Omental fat pad (tissue), 4 donors: Measurements from ENCODE around the gene CYP2B6. TPM values are rescaled to one million over a fixed set of nuclear protein-coding genes. Genes with fewer than 3 reads are reported as not detected.
"Not testable (repeated sequence)": the region's sequence is repeated elsewhere in the genome, so short reads cannot be mapped to it uniquely, and the experiment has no call there.

ENCODE experiments used
- ATAC-seq: fragments of 150-250 bp; one replicate; pipeline ENCODE4 v1.9.1; 2016; ENCODE audit warnings: mild to moderate bottlenecking, moderate library complexity; ENCODE audit not compliant: low FRiP score
- DNase-seq: peaks from one replicate; pipeline ENCODE4 v3.0.0-alpha.2; 2019; ENCODE audit warnings: low spot score
- CTCF ChIP-seq, 3 donors: fragments of 450-650 bp; IDR thresholded peaks; one replicate each; pipeline ENCODE4 v1.5.1; 2016 to 2017; ENCODE audit warnings: antibody characterized with exemption in 3 of 3, mild to moderate bottlenecking in 3 of 3, moderate library complexity in 2 of 3
- total RNA-seq, 4 donors: library from RNA; depleted of rRNA; stranded (reverse); fragments of >200 nt; gene quantifications; one replicate each; pipeline ENCODE4 v1.1.0, GENCODE V29; 2016

Gene CYP2B6
- total RNA-seq, 4 donors from 2014 or later, result not detected

DNA sequence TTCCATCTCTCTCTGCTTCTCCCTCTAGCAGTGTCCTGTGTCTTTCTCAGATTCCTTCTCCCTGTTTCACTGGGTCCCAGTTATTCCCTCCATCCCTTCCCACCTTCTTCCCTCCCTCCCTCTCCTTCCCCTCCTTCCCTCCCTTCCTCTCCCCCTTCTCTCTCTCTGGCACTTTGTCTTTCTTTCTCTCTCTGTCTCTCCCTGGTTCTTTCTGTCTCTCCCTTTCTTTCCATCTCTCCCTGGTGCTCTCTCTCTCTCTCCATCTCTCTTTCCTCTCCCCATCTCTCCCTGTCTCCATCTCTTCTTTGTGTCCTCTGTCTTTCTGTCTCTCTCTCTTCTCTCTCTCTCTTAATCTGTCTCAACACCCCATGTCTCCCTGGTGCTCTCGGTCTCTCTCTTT is 31.7 kb upstream of the CYP2B6 start:
- ATAC-seq, result no peak
- TF ChIP-seq CTCF (IDR thresholded peaks at IDR 0.05), result no peak
- DNase-seq, result no peak

- no peak for TF ChIP-seq CTCF (IDR thresholded peaks at IDR 0.05)
- DNase-seq (no peak), ATAC-seq (no peak)
Measured at GRCh38 chr19:40960062-40960685, 30.9 kb upstream of the CYP2B6 start.

- no peak for TF ChIP-seq CTCF (IDR thresholded peaks at IDR 0.05)
- ATAC-seq (no peak), DNase-seq (no peak)
Measured at GRCh38 chr19:40960780-40961179, 30.3 kb upstream of the CYP2B6 start.

- no peak for TF ChIP-seq CTCF (IDR thresholded peaks at IDR 0.05)
- DNase-seq, result no peak
- no peak for ATAC-seq
Measured at GRCh38 chr19:40962460-40962961, 28.6 kb upstream of the CYP2B6 start.

DNA sequence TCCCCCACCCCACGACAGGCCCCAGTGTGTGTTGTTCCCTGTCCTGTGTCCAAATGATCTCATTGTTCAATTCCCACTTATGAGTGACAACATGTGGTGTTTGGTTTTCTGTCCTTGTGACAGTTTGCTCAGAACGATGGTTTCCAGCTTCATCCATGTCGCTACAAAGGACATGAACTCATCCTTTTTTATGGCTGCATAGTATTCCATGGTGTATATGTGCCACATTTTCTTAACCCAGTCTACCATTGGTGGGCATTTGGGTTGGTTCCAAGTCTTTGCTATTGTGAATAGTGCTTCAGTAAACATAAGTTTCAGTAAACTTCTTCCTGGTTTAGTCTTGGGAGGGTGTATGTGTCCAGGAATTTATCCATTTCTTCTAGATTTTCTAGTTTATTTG is 26.7 kb upstream of the CYP2B6 start:
- not testable (repeated sequence) for DNase-seq, ATAC-seq

- not testable (repeated sequence) for DNase-seq, ATAC-seq
Measured at GRCh38 chr19:40965351-40965750, 25.7 kb upstream of the CYP2B6 start.

- DNase-seq, ATAC-seq: not testable (repeated sequence)
Measured at GRCh38 chr19:40966591-40966990, 24.5 kb upstream of the CYP2B6 start.

DNA sequence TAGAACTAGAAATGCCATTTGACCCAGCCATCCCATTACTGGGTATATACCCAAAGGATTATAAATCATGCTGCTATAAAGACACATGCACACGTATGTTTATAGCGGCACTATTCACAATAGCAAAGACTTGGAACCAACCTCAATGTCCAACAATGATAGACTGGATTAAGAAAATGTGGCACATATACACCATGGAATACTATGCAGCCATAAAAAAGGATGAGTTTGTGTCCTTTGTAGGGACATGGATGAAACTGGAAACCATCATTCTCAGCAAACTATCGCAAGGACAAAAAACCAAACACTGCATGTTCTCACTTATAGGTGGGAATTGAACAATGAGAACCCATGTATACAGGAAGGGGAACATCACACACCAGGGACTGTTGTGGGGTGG is 23.0 kb upstream of the CYP2B6 start:
- not testable (repeated sequence) for DNase-seq, ATAC-seq

- DNase-seq, ATAC-seq: not testable (repeated sequence)
Measured at GRCh38 chr19:40969721-40970120, 21.4 kb upstream of the CYP2B6 start.

DNA sequence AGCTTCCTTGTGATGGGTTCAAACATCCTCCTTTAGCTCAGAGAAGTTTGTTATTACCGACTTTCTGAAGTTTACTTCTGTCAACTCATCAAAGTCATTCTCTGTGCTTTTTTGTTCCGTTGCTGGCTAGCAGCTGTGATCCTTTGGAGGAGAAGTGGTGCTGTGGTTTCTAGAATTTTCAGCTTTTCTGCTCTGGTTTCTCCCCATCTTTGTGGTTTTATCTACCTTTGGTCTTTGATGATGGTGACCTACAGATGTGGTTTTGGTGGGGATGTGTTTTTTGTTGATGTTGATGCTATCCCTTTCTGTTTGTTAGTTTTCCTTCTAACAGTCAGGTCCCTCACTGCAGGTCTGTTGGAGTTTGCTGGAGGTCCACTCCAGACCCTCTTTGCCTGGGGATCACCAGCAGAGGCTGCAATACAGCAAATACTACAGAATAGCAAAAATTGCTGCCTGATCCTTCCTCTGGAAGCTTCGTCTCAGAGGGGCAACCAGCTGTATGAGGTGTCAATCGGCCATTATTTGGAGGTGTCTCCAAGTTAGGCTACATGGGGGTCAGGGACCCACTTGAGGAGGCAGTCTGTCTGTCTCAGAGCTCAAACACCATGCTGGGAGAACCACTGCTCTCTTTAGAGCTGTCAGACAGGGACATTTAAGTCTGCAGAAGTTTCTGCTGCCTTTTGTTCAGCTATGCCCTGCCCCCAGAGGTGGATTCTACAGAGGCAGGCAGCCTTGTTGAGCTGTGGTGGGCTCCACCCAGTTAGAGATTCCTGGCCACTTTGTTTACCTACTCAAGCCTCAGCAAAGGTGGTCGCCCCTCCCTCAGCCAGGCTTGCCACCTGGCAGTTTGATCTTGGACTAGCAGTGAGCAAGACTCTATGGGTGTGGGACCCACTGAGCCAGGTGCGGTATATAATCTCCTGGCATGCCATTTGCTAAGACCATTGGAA is 20.4 kb upstream of the CYP2B6 start:
- DNase-seq, ATAC-seq: not testable (repeated sequence)
